ENCODE measurements around the gene GNL1. TPM values are rescaled to one million over a fixed set of nuclear protein-coding genes. Genes with fewer than 3 reads are reported as not detected.

Gene GNL1
- total RNA-seq, 2 experiments from 2014 or later = 78.2 to 82.1 TPM

- H3K36me3 Mint-ChIP-seq (ENCODE audit: low read depth) = peaks cover 55% of the 10 kb centered on the region
- peak overlapping the region; percentile 90 for H3K4me3 Mint-ChIP-seq
- no peaks in the 10 kb centered on the region for H3K27me3 Mint-ChIP-seq (ENCODE audit: low read depth)
- H3K4me1 Mint-ChIP-seq (ENCODE audit: low read depth) = peaks cover 68% of the 10 kb centered on the region
- peak; percentile 62 for DNase-seq
- peak overlapping the region; percentile 97 for H3K27ac Mint-ChIP-seq
- intact Hi-C loops (cut with micrococcal nuclease) = no loop called here
- CTCF ChIA-PET = interaction anchor here (0.6 to 8.6 kb wide), 11 partner anchors 8 to 119 kb away, joined by 3 to 112 read pairs (median 6); no protein-coding TSS in a partner anchor
- H3K9me3 Mint-ChIP-seq = peaks cover 4% of the 10 kb centered on the region
These were observed 62.5 kb downstream of the GNL1 start for GRCh38 chr6:30493643-30494250.

GRCh38 chr6:30491991-30492952 is 64.0 kb downstream of the GNL1 start:
- Mint-ChIP-seq H3K27me3 (ENCODE audit: low read depth) (no peaks in the 10 kb centered on the region), H3K9me3 (peaks cover 2% of the 10 kb centered on the region), H3K4me3 (peak overlapping the region; percentile 90), H3K27ac (peak overlapping the region; percentile 97), H3K36me3 (ENCODE audit: low read depth) (peaks cover 55% of the 10 kb centered on the region), H3K4me1 (ENCODE audit: low read depth) (peaks cover 69% of the 10 kb centered on the region)
- intact Hi-C loops (cut with micrococcal nuclease) = no loop called here
- CTCF ChIA-PET = interaction anchor here (0.6 to 8.6 kb wide), 10 partner anchors 9 to 123 kb away, joined by 3 to 112 read pairs (median 6); no protein-coding TSS in a partner anchor
- DNase-seq = peak; percentile 51

Small RNAs within 50 kb of the gene (microRNA-seq; reads per million reads assigned to microRNA genes)
- gene MIR877 (ENCODE audit: borderline microRNAs expressed, borderline replicate concordance) = 238 reads per million, percentile 71 among the genes with 10 or more reads in this experiment

Other genes with a start within 250 kb of the GNL1 start
- gene TRIM39, start 229.6 kb downstream of the GNL1 start, total RNA-seq = 10 to 100 TPM; 14.2 to 14.5 TPM
- 10 to 100 TPM; 44.8 to 45.0 TPM for gene RPP21, start 211.3 kb downstream of the GNL1 start, total RNA-seq
- 100 to 1,000 TPM; 598 to 608 TPM for gene HLA-E, start 67.0 kb downstream of the GNL1 start, total RNA-seq
- gene PRR3, start 806 bp upstream of the GNL1 start, total RNA-seq = 10 to 100 TPM; 21.7 to 22.0 TPM
- 10 to 100 TPM; 79.5 to 82.7 TPM for gene ABCF1, start 15.0 kb upstream of the GNL1 start, total RNA-seq
- gene PPP1R10, start 60.8 kb upstream of the GNL1 start, total RNA-seq = 10 to 100 TPM; 47.1 to 49.1 TPM
- 100 to 1,000 TPM; 118 to 120 TPM for gene MRPS18B, start 61.4 kb upstream of the GNL1 start, total RNA-seq
- gene ATAT1, start 70.4 kb upstream of the GNL1 start, total RNA-seq = 1 to 10 TPM; 6.9 to 7.5 TPM
- gene C6orf136, start 90.6 kb upstream of the GNL1 start, total RNA-seq = 10 to 100 TPM; 33.6 TPM
- gene DHX16, start 116.5 kb upstream of the GNL1 start, total RNA-seq = 10 to 100 TPM; 25.7 to 27.7 TPM
- gene PPP1R18, start 130.2 kb upstream of the GNL1 start, total RNA-seq = 100 to 1,000 TPM; 112 to 115 TPM
- 10 to 100 TPM; 31.0 to 32.0 TPM for gene NRM, start 134.5 kb upstream of the GNL1 start, total RNA-seq
- 10 to 100 TPM; 84.1 to 84.8 TPM for gene MDC1, start 160.8 kb upstream of the GNL1 start, total RNA-seq
- gene TUBB, start 163.9 kb upstream of the GNL1 start, total RNA-seq = 1,000 to 10,000 TPM; 1,781 to 1,838 TPM
- gene FLOT1, start 186.2 kb upstream of the GNL1 start, total RNA-seq = 100 to 1,000 TPM; 162 to 173 TPM
- 10 to 100 TPM; 32.2 to 34.0 TPM for gene IER3, start 188.1 kb upstream of the GNL1 start, total RNA-seq

Measured in activated naive CD4-positive, alpha-beta T cell treated with anti-CD3 and anti-CD28 coated beads for 36 hours (primary cell).